Motor neuron (in vitro differentiated cells): Measurements from ENCODE around the gene DIO2. TPM values are rescaled to one million over a fixed set of nuclear protein-coding genes. Genes with fewer than 3 reads are reported as not detected.

Experiments
- ATAC-seq, 8 experiments: fragments of 200-7000 bp; cut with Tn5 transposase; replicated peaks in 6 of 8; 2 replicates each; pipeline ENCODE4 v1.8.0; 2021; ENCODE audit warnings: mild to moderate bottlenecking in 8 of 8, moderate library complexity in 8 of 8
- H3K27ac ChIP-seq, 2 donors: fragments of 250-450 bp; sonication (Bioruptor Pico); 2 replicates each; pipeline ENCODE4 v1.9.0; 2021; ENCODE audit warnings: antibody characterized with exemption in 2 of 2, mild to moderate bottlenecking in 2 of 2, moderate library complexity in 1 of 2
- H3K4me1 ChIP-seq, 2 donors: fragments of 250-450 bp; sonication (Bioruptor Pico); replicated peaks in 1 of 2; 2 replicates each; pipeline ENCODE4 v1.6.1; 2021; ENCODE audit warnings: antibody characterized with exemption in 2 of 2, mild to moderate bottlenecking in 2 of 2, moderate library complexity in 1 of 2
- H3K4me3 ChIP-seq, 5 donors: fragments of 250-450 bp; sonication (Bioruptor Pico); 2 replicates each; pipeline ENCODE4 v1.9.0; 2021; ENCODE audit warnings: antibody characterized with exemption in 5 of 5, mild to moderate bottlenecking in 5 of 5, moderate library complexity in 4 of 5
- WGBS, 10 experiments: fragments of 450-650 bp; shearing (Covaris generic); methylation state at CpG; one replicate each; pipeline ENCODE4 v1.0.0; 2022; 5-methylcytosine and 5-hydroxymethylcytosine counted together
- in situ Hi-C, 9 experiments: fragments of 400-800 bp; cut with MboI; loops; one replicate each; pipeline ENCODE4 v1.15.0; 2021; ENCODE audit warnings: low sequenced_read_pairs in 9 of 9, low pct_unique_long_range_greater_than_20kb in 2 of 9; ENCODE audit not compliant: unreplicated experiment in 9 of 9
- total RNA-seq, 8 experiments: library from RNA; unstranded; fragments of 300-600 nt; gene quantifications; 2 replicates each; pipeline versions ENCODE4 v1.2.3 to v1.2.4, GENCODE V29; 2022

DIO2 gene
- total RNA-seq, 8 experiments from 2014 or later: 0.11 to 137 (median 2.5) TPM

- H3K4me1 ChIP-seq: no peaks in the 10 kb centered on the region
- in situ Hi-C loops: no loop called here
- 20 to 92% (median 63%) methylated on average over 1 of the region's 1 CpG; no CpG with 5 or more reads in 2 of the 10 experiments for WGBS, 10 experiments
- H3K4me3 ChIP-seq: no peak overlapping the region
- H3K27ac ChIP-seq: no peak overlapping the region
- no peak for ATAC-seq
Measured at GRCh38 chr14:80150301-80150700, 61.0 kb downstream of the DIO2 start.
